B cell (primary cell): ENCODE measurements around the gene PSMB3. TPM values are rescaled to one million over a fixed set of nuclear protein-coding genes. Genes with fewer than 3 reads are reported as not detected.

Source experiments
- ATAC-seq: fragments of 200-7000 bp; cut with Tn5 transposase; one replicate; pipeline ENCODE4 v1.10.0; 2021; ENCODE audit warnings: low read depth, mild to moderate bottlenecking, moderate number of reproducible peaks, moderate library complexity
- CTCF ChIA-PET: fragments of 350-600 bp; sonication (Branson Sonifier 250); formaldehyde crosslinking; loops from one replicate; lab custom pipeline; 2021; ENCODE audit warnings: antibody characterized with exemption, inconsistent platforms; lab: Charles Lee
- POLR2A ChIA-PET: fragments of 350-600 bp; sonication (Branson Sonifier 250); formaldehyde crosslinking; loops from one replicate; lab custom pipeline; 2021; ENCODE audit warnings: antibody characterized with exemption; lab: Charles Lee
- DNase-seq: peaks from one replicate; pipeline ENCODE4 v3.0.0; 2013
- H2AFZ ChIP-seq: 2 replicates; pipeline ENCODE4 v1.6.1; 2012; ENCODE audit warnings: mild to moderate bottlenecking, low read depth, low read length; ENCODE audit not compliant: insufficient read depth, poor library complexity, severe bottlenecking
- H3K27ac ChIP-seq, 2 donors: 1 replicate in 1 of 2; 2 replicates in 1 of 2; pipeline ENCODE4 v1.5.1; 2012 to 2013; ENCODE audit warnings: low read length in 2 of 2, mild to moderate bottlenecking in 2 of 2, moderate library complexity in 1 of 2
- H3K27me3 ChIP-seq, 4 experiments: fragments of 200-600 bp in 1 of 4; sonication (generic) in 1 of 4; replicated peaks in 1 of 4; 1 replicate in 2 of 4; 2 replicates in 2 of 4; pipeline versions ENCODE4 v1.6.1 to v1.7.0; 2013 to 2016; ENCODE audit warnings: low read length in 3 of 4, mild to moderate bottlenecking in 2 of 4, mixed read lengths in 1 of 4, moderate library complexity in 1 of 4; ENCODE audit not compliant: insufficient read depth in 4 of 4, control insufficient read depth in 3 of 4; ENCODE audit errors: control extremely low read depth in 1 of 4
- H3K36me3 ChIP-seq, 2 experiments: replicated peaks in 1 of 2; 1 replicate in 1 of 2; 2 replicates in 1 of 2; pipeline versions ENCODE4 v1.6.1 to v1.7.1; 2013; ENCODE audit warnings: low read length in 1 of 2; ENCODE audit not compliant: insufficient read depth in 2 of 2, control insufficient read depth in 1 of 2; ENCODE audit errors: control extremely low read depth in 1 of 2, extremely low read depth in 1 of 2
- H3K4me1 ChIP-seq, 2 donors: fragments of 200-600 bp in 1 of 2; sonication (generic) in 1 of 2; 1 replicate in 1 of 2; 2 replicates in 1 of 2; pipeline versions ENCODE4 v1.5.1 to v1.6.1; 2013 to 2017; ENCODE audit warnings: low read length in 2 of 2; ENCODE audit not compliant: control insufficient read depth in 2 of 2, insufficient read depth in 2 of 2
- H3K4me2 ChIP-seq: replicated peaks from 2 replicates; pipeline ENCODE3; 2012; ENCODE audit warnings: mild to moderate bottlenecking, low read depth, low read length; ENCODE audit not compliant: poor library complexity, severe bottlenecking
- H3K4me3 ChIP-seq, 5 experiments: fragments of 200-600 bp in 1 of 5; sonication (generic) in 1 of 5; 1 replicate in 3 of 5; 2 replicates in 2 of 5; pipeline versions ENCODE4 v1.5.1 to v1.7.0; 2011 to 2016; ENCODE audit warnings: low read length in 4 of 5, mild to moderate bottlenecking in 4 of 5, low read depth in 2 of 5, control low read depth in 1 of 5, moderate library complexity in 1 of 5; ENCODE audit not compliant: insufficient read depth in 1 of 5; ENCODE audit errors: control extremely low read depth in 1 of 5, extremely low read depth in 1 of 5
- H3K79me2 ChIP-seq: fragments of 200-600 bp; sonication (generic); one replicate; pipeline ENCODE4 v1.6.0; 2016; ENCODE audit warnings: low read length; ENCODE audit not compliant: control insufficient read depth, insufficient read depth
- H3K9ac ChIP-seq: fragments of 200-600 bp; sonication (generic); 2 replicates; pipeline ENCODE4 v1.6.1; 2017; ENCODE audit warnings: mild to moderate bottlenecking, low read length, moderate library complexity
- H3K9me3 ChIP-seq, 3 donors: one replicate each; pipeline versions ENCODE4 v1.6.1 to v1.7.1; 2013; ENCODE audit warnings: low read length in 2 of 3; ENCODE audit not compliant: control insufficient read depth in 2 of 3, insufficient read depth in 1 of 3; ENCODE audit errors: control extremely low read depth in 1 of 3
- H4K20me1 ChIP-seq: 2 replicates; pipeline ENCODE4 v1.6.0; 2012; ENCODE audit warnings: mild to moderate bottlenecking, low read length; ENCODE audit not compliant: insufficient read depth, control insufficient read depth, poor library complexity, severe bottlenecking
- H3K27ac Mint-ChIP-seq: one replicate; pipeline ENCODE4 v1.8.0; 2021; ENCODE audit warnings: mixed read lengths
- H3K27me3 Mint-ChIP-seq: one replicate; pipeline ENCODE4 v1.8.0; 2021; ENCODE audit warnings: mixed read lengths
- H3K4me1 Mint-ChIP-seq: one replicate; pipeline ENCODE4 v1.8.0; 2021; ENCODE audit warnings: mixed read lengths
- H3K4me3 Mint-ChIP-seq: one replicate; pipeline ENCODE4 v1.8.0; 2021; ENCODE audit warnings: mixed read lengths
- H3K9me3 Mint-ChIP-seq: one replicate; pipeline ENCODE4 v1.8.0; 2022; ENCODE audit warnings: mixed read lengths; ENCODE audit not compliant: insufficient read depth
- CTCF ChIP-seq: fragments of 200-600 bp; IDR thresholded peaks from one replicate; pipeline ENCODE4 v1.8.0; 2022; ENCODE audit warnings: antibody characterized with exemption, mild to moderate bottlenecking
- EZH2 ChIP-seq: IDR thresholded peaks from 2 replicates; pipeline ENCODE4 v1.6.1; 2012; ENCODE audit warnings: borderline replicate concordance, low read depth, mild to moderate bottlenecking, moderate library complexity, low read length; ENCODE audit not compliant: insufficient read depth, poor library complexity, severe bottlenecking
- WGBS: methylation state at CpG from one replicate; pipeline ENCODE4 v1.1.5; 2013; ENCODE audit warnings: missing lambda C conversion rate; ENCODE audit not compliant: insufficient coverage; 5-methylcytosine and 5-hydroxymethylcytosine counted together
- intact Hi-C: fragments of 100-400 bp; cut with micrococcal nuclease; formaldehyde crosslinking; loops from one replicate; pipeline ENCODE4 v1.10.0; 2022
- polyA plus RNA-seq: library from polyadenylated mRNA; depleted of rRNA; stranded (reverse); fragments of >200 nt; gene quantifications from 2 replicates; pipeline ENCODE4 v1.2.3, GENCODE V29; 2012
- total RNA-seq, 2 donors: library from RNA; stranded (reverse); fragments of 120-200 nt in 1 of 2; gene quantifications; 1 replicate in 1 of 2; 2 replicates in 1 of 2; pipeline versions ENCODE4 v1.2.3 to v1.2.4, GENCODE V29; 2013 to 2022

The PSMB3 gene
- total and polyA plus RNA-seq, 2 donors (not counting 1 experiment from before 2014, with no cell fraction given): 109 to 184 TPM

GRCh38 chr17:38720941-38721340 is 31.6 kb upstream of the PSMB3 start:
- Mint-ChIP-seq H3K9me3 (no peaks in the 10 kb centered on the region), H3K27me3 (no peaks in the 10 kb centered on the region), H3K4me1 (peaks cover 11% of the 10 kb centered on the region), H3K27ac (no peak overlapping the region), H3K4me3 (no peak overlapping the region)
- intact Hi-C loops: no loop called here
- Histone ChIP-seq H3K4me3 (no peak overlapping the region), H3K79me2 (no peaks in the 10 kb centered on the region), H3K9ac (no peak overlapping the region), H3K36me3 (peaks cover 0 to 72% of the 10 kb centered on the region in 2 experiments), H3K27ac (no peak overlapping the region), H3K4me1 (peaks cover 0 to 5% of the 10 kb centered on the region in 2 donors), H3K9me3 (no peaks in the 10 kb centered on the region), H3K27me3 (no peaks in the 10 kb centered on the region), H2AFZ (no peak overlapping the region), H3K4me2 (no peak overlapping the region), H4K20me1 (peaks cover 21% of the 10 kb centered on the region)
- DNase-seq (no peak), ATAC-seq (no peak)
- no peak for TF ChIP-seq CTCF
- TF ChIP-seq EZH2: no peak
- no CpG with 5 or more reads among the region's 6 CpGs for WGBS
- ChIA-PET POLR2A (interaction anchor here (0.6 to 1.2 kb wide), 2 partner anchors 10 to 25 kb away, joined by 3 to 8 read pairs; no protein-coding TSS in a partner anchor), CTCF (interaction anchor here (1.2 kb wide), 1 partner anchor 10 kb away, joined by 3 read pairs; the partner anchor contains the start of gene CISD3)

GRCh38 chr17:38721802-38722201 is 30.7 kb upstream of the PSMB3 start:
- ChIA-PET CTCF (interaction anchor here (1.2 to 1.3 kb wide), 2 partner anchors 9 to 13 kb away, joined by 3 to 5 read pairs; partner anchors contain the start of gene CISD3), POLR2A (interaction anchor here (0.6 kb wide), 1 partner anchor 129 kb away, joined by 17 read pairs; no protein-coding TSS in a partner anchor)
- no peak overlapping the region for H3K27ac Mint-ChIP-seq
- no peaks in the 10 kb centered on the region for H3K9me3 ChIP-seq
- intact Hi-C loops: no loop called here
- H3K4me1 Mint-ChIP-seq: peaks cover 16% of the 10 kb centered on the region
- H3K4me2 ChIP-seq: no peak overlapping the region
- no peak overlapping the region for H3K4me3 Mint-ChIP-seq
- H3K4me3 ChIP-seq: no peak overlapping the region
- no peak overlapping the region for H2AFZ ChIP-seq
- H3K27ac ChIP-seq: no peak overlapping the region
- 100% methylated on average over 11 of the region's 16 CpGs for WGBS
- no peaks in the 10 kb centered on the region for H3K27me3 Mint-ChIP-seq
- no peaks in the 10 kb centered on the region for H3K9me3 Mint-ChIP-seq
- DNase-seq (no peak), ATAC-seq (no peak)
- no peaks in the 10 kb centered on the region for H3K27me3 ChIP-seq
- peaks cover 0 to 64% of the 10 kb centered on the region in 2 experiments for H3K36me3 ChIP-seq
- no peak overlapping the region for H3K9ac ChIP-seq
- TF ChIP-seq EZH2 (no peak), CTCF (no peak)
- H4K20me1 ChIP-seq: peaks cover 20% of the 10 kb centered on the region
- H3K79me2 ChIP-seq: no peaks in the 10 kb centered on the region
- peaks cover 0 to 13% of the 10 kb centered on the region in 2 donors for H3K4me1 ChIP-seq
